VCaP (cell line): ENCODE data around the gene TPGS1.
"Not testable (repeated sequence)": the region's sequence is repeated elsewhere in the genome, so short reads cannot be mapped to it uniquely, and the experiment has no call there.

Source experiments
- H3K27ac ChIP-seq: fragments of 450-650 bp; 2 replicates; pipeline ENCODE4 v1.5.1; 2017
- CTCF ChIP-seq: fragments of 450-650 bp; conservative IDR thresholded peaks from 2 replicates; pipeline ENCODE4 v1.5.1; 2017; ENCODE audit warnings: mild to moderate bottlenecking, moderate library complexity

The TPGS1 gene

GRCh38 chr19:480016-480855, 27.1 kb upstream of the TPGS1 start:
- peak; percentile 75 for TF ChIP-seq CTCF
- H3K27ac ChIP-seq, result no peak overlapping the region; the same call in 1 of the 2 replicates

- H3K27ac ChIP-seq, result not testable (repeated sequence)
Measured at GRCh38 chr19:481100-481499, 26.2 kb upstream of the TPGS1 start.

GRCh38 chr19:482186-483041, 24.9 kb upstream of the TPGS1 start:
- no peak overlapping the region for H3K27ac ChIP-seq
- no peak for TF ChIP-seq CTCF

GRCh38 chr19:483332-484072, 23.8 kb upstream of the TPGS1 start:
- TF ChIP-seq CTCF, result no peak
- no peak overlapping the region for H3K27ac ChIP-seq

GRCh38 chr19:484494-484893, 22.8 kb upstream of the TPGS1 start:
- H3K27ac ChIP-seq, result no peak overlapping the region
- TF ChIP-seq CTCF, result no peak

GRCh38 chr19:485077-485476, 22.2 kb upstream of the TPGS1 start:
- H3K27ac ChIP-seq, result no peak overlapping the region
- no peak for TF ChIP-seq CTCF

- TF ChIP-seq CTCF, result no peak
Measured at GRCh38 chr19:485583-486236, 21.6 kb upstream of the TPGS1 start.

More at GRCh38 chr19:485583-486236, 21.6 kb upstream of the TPGS1 start:
- H3K27ac ChIP-seq, result no peak overlapping the region
